ENCODE data around the gene ZNF431. TPM values are rescaled to one million over a fixed set of nuclear protein-coding genes. Genes with fewer than 3 reads are reported as not detected.
"Not testable (repeated sequence)": the region's sequence is repeated elsewhere in the genome, so short reads cannot be mapped to it uniquely, and the experiment has no call there.

The ZNF431 gene
- total RNA-seq, 1 donor from 2014 or later: 30.4 TPM

DNA sequence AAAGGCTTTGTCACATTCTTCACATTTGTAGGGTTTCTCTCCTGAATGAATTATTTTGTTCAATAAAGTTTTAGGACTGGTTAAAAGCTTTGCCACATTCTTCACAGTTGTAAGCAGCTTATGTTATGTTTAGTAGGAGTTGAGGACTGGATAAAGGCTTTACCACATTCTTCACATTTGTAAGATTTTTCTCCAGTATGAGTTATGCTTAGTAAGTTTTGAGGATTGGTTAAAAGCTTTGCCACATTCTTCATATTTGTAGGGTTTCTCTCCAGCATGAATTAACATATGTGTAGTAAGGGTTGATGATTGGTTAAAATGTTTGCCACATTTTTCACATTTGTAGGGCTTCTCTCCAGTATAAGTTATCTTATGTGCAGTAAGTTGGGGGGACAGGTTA, 79.9 kb downstream of the ZNF431 start:
- no peak for DNase-seq (ENCODE audit: low read depth, low spot score)
- no peak for TF ChIP-seq CTCF (conservative IDR thresholded peaks at IDR 0.05)
- Mint-ChIP-seq H3K9me3 (no peaks in the 10 kb centered on the region), H3K4me1 (no peaks in the 10 kb centered on the region), H3K4me3 (no peak overlapping the region), H3K36me3 (ENCODE audit: low read depth) (no peaks in the 10 kb centered on the region), H3K27me3 (ENCODE audit: low read depth) (no peaks in the 10 kb centered on the region), H3K27ac (ENCODE audit: unreplicated experiment) (no peak overlapping the region)

DNA sequence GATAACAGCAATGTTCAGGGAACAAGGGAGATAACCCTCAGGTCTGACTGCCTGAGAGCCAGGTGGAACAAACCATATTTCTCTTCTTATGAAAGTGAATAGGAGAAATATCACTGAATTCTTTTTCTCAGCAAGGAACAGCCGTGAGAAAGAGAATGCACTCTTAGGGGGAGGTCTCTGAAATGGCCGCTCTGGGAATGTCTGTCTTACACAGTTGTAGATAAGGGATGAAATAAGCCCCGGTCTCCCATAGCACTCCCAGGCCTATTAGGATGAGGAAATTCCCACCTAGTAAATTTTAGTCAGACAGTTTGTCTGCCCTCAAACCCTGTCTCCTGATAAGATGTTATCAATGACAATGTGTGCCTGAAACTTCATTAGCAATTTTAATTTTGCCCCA, 88.1 kb downstream of the ZNF431 start:
- H3K4me3 Mint-ChIP-seq; H3K4me1 Mint-ChIP-seq; H3K27me3 Mint-ChIP-seq (ENCODE audit: low read depth); H3K27ac Mint-ChIP-seq (ENCODE audit: unreplicated experiment); DNase-seq (ENCODE audit: low read depth, low spot score); H3K36me3 Mint-ChIP-seq (ENCODE audit: low read depth): not testable (repeated sequence)
- H3K9me3 Mint-ChIP-seq: peaks cover 24% of the 10 kb centered on the region

- no peaks in the 10 kb centered on the region for H3K27me3 Mint-ChIP-seq (ENCODE audit: low read depth)
- TF ChIP-seq CTCF (conservative IDR thresholded peaks at IDR 0.05): no peak
- H3K36me3 Mint-ChIP-seq (ENCODE audit: low read depth): no peaks in the 10 kb centered on the region
- no peak overlapping the region for H3K27ac Mint-ChIP-seq (ENCODE audit: unreplicated experiment)
- DNase-seq (ENCODE audit: low read depth, low spot score): no peak
- H3K4me3 Mint-ChIP-seq: no peak overlapping the region
- H3K4me1 Mint-ChIP-seq: no peaks in the 10 kb centered on the region
- peaks cover 22% of the 10 kb centered on the region for H3K9me3 Mint-ChIP-seq
Measured at GRCh38 chr19:21233691-21234090, 91.9 kb downstream of the ZNF431 start.

- not testable (repeated sequence) for H3K4me1 Mint-ChIP-seq; H3K4me3 Mint-ChIP-seq; H3K36me3 Mint-ChIP-seq (ENCODE audit: low read depth); H3K27me3 Mint-ChIP-seq (ENCODE audit: low read depth); DNase-seq (ENCODE audit: low read depth, low spot score); H3K27ac Mint-ChIP-seq (ENCODE audit: unreplicated experiment)
- peaks cover 12% of the 10 kb centered on the region for H3K9me3 Mint-ChIP-seq
Measured at GRCh38 chr19:21236751-21237150, 94.9 kb downstream of the ZNF431 start.

DNA sequence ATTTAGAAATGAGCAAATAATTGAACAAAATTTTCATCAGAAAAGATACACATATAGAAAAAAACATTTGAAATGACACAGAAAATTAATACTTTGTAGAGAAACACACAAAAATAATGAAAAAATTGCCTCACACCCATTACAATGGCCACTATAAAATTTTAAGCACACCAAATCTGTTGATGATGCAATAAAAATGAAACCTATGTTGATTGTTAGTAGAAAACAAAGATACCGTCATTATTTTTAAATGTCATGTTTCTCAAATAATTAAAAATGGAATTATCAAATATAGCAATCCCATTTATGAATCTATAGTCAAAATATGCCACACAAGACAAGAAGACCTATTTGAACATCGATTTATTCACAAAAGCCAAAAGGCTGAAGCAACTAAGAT, 96.8 kb downstream of the ZNF431 start:
- Mint-ChIP-seq H3K27ac (ENCODE audit: unreplicated experiment) (no peak overlapping the region), H3K9me3 (peaks cover 8% of the 10 kb centered on the region), H3K4me1 (no peaks in the 10 kb centered on the region), H3K27me3 (ENCODE audit: low read depth) (no peaks in the 10 kb centered on the region), H3K36me3 (ENCODE audit: low read depth) (no peaks in the 10 kb centered on the region), H3K4me3 (no peak overlapping the region)
- no peak for TF ChIP-seq CTCF (conservative IDR thresholded peaks at IDR 0.05)
- no peak for DNase-seq (ENCODE audit: low read depth, low spot score)

Other genes starting within 250 kb of the ZNF431 start
- 24.4 and 27.2 TPM in 2 replicates for gene ZNF85, start 218.8 kb upstream of the ZNF431 start, total RNA-seq
- gene ZNF430, start 121.4 kb upstream of the ZNF431 start, total RNA-seq: 19.7 and 20.9 TPM in 2 replicates
- 58.9 and 59.2 TPM in 2 replicates for gene ZNF714, start 59.8 kb upstream of the ZNF431 start, total RNA-seq
- gene ZNF708, start 187.4 kb downstream of the ZNF431 start, total RNA-seq: 22.2 and 24.6 TPM in 2 replicates
- 71.1 and 71.4 TPM in 2 replicates for gene ZNF738, start 217.0 kb downstream of the ZNF431 start, total RNA-seq

Data from neural crest cell (in vitro differentiated cells).